H1 (cell line): ENCODE measurements around the gene TEAD1. TPM values are rescaled to one million over a fixed set of nuclear protein-coding genes. Genes with fewer than 3 reads are reported as not detected.

ENCODE experiments used
- BCL11A ChIP-seq, 2 experiments: IDR thresholded peaks; one replicate each; pipeline ENCODE4 v1.6.1; 2011; ENCODE audit warnings: low read depth in 2 of 2, low read length in 2 of 2, mild to moderate bottlenecking in 2 of 2
- KDM4A ChIP-seq: IDR thresholded peaks from one replicate; pipeline ENCODE4 v1.7.1; 2012; ENCODE audit warnings: low read depth, mild to moderate bottlenecking, moderate library complexity, low read length, inconsistent platforms; ENCODE audit not compliant: severe bottlenecking
- POLR2AphosphoS5 ChIP-seq: IDR thresholded peaks from 2 replicates; pipeline ENCODE4 v1.6.1; 2011; ENCODE audit warnings: low read depth, low read length
- SAP30 ChIP-seq: fragments of 300-600 bp; sonication (generic); IDR thresholded peaks from 2 replicates; pipeline ENCODE4 v1.7.1; 2012; ENCODE audit warnings: low read length, moderate library complexity, mild to moderate bottlenecking, inconsistent platforms; ENCODE audit not compliant: insufficient read depth, insufficient replicate concordance
- SP4 ChIP-seq: IDR thresholded peaks from 2 replicates; pipeline ENCODE4 v1.6.1; 2012; ENCODE audit warnings: low read length, inconsistent platforms
- TAF1 ChIP-seq: IDR thresholded peaks from 2 replicates; pipeline ENCODE4 v1.6.1; 2011; ENCODE audit warnings: mild to moderate bottlenecking, low read depth, low read length
- polyA plus RNA-seq, 7 experiments: library from polyadenylated mRNA; depleted of rRNA in 3 of 7; stranded (reverse) in 5 of 7; unstranded in 2 of 7; fragments of >200 nt in 5 of 7; fragments of 200-250 nt in 2 of 7; gene quantifications; 1 replicate in 5 of 7; 2 replicates in 1 of 7; 4 replicates in 1 of 7; pipeline versions ENCODE4 v1.2.1 to v1.2.3, GENCODE V29; 2011 to 2013; ENCODE audit warnings: missing spikeins in 2 of 7, mixed read lengths in 2 of 7
- total RNA-seq: library from RNA; stranded (reverse); fragmentation: NEBNext Ultra II Directional; extraction: Animal tissue kit (Norgen Biotek cat#: 25700); gene quantifications from 2 replicates; pipeline ENCODE4 v1.2.1, GENCODE V29; 2021
- TF ChIP-seq, protein P1 (sequence below): IDR thresholded peaks from 2 replicates; pipeline ENCODE4 v1.6.1; 2012; ENCODE audit warnings: inconsistent platforms
- TF ChIP-seq, protein P2 (sequence below): fragments of 300-600 bp; sonication (generic); IDR thresholded peaks from 2 replicates; pipeline ENCODE4 v1.7.1; 2012; ENCODE audit warnings: low read length, moderate library complexity, mild to moderate bottlenecking, inconsistent platforms; ENCODE audit not compliant: insufficient replicate concordance

TEAD1 gene
- total and polyA plus RNA-seq, 2 of the 8 experiments (the other 6 are each of a cell fraction or from before 2014, with no cell fraction given): 15.6 to 67.4 TPM

DNA sequence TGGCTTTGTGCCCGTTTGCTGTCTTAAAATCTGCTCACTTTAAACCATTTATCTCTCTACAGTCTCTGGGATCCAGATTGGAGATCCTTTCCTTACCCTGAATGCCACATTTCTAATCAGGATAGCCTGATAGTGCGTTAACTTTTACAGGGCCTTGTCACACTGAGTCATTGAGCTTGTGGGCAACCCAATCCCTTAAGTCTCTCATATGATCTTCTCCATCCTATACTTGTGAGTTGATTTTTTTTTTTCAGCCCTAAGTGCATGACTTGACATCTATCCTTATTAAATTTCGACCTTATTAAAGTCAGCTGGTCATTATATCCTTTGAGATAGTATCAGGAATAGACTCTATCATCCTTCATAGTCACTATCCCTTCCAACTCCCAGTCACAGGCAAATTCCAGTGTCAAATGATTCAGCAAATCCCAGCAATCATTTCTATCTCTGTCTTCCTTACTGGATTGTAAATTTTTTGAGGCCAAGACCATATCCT is 57.7 kb downstream of the TEAD1 start (continued):
- no peak for TF ChIP-seq KDM4A
- TF ChIP-seq, protein P1, sequence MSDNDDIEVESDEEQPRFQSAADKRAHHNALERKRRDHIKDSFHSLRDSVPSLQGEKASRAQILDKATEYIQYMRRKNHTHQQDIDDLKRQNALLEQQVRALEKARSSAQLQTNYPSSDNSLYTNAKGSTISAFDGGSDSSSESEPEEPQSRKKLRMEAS: no peak
- no peak for TF ChIP-seq SAP30
- no peak for TF ChIP-seq TAF1
- TF ChIP-seq BCL11A (IDR thresholded peaks at IDR 0.05; ENCODE audit: low read depth in 2 of 2, low read length in 2 of 2): no peak
- TF ChIP-seq POLR2AphosphoS5: no peak
- TF ChIP-seq SP4: no peak
- TF ChIP-seq, protein P2, sequence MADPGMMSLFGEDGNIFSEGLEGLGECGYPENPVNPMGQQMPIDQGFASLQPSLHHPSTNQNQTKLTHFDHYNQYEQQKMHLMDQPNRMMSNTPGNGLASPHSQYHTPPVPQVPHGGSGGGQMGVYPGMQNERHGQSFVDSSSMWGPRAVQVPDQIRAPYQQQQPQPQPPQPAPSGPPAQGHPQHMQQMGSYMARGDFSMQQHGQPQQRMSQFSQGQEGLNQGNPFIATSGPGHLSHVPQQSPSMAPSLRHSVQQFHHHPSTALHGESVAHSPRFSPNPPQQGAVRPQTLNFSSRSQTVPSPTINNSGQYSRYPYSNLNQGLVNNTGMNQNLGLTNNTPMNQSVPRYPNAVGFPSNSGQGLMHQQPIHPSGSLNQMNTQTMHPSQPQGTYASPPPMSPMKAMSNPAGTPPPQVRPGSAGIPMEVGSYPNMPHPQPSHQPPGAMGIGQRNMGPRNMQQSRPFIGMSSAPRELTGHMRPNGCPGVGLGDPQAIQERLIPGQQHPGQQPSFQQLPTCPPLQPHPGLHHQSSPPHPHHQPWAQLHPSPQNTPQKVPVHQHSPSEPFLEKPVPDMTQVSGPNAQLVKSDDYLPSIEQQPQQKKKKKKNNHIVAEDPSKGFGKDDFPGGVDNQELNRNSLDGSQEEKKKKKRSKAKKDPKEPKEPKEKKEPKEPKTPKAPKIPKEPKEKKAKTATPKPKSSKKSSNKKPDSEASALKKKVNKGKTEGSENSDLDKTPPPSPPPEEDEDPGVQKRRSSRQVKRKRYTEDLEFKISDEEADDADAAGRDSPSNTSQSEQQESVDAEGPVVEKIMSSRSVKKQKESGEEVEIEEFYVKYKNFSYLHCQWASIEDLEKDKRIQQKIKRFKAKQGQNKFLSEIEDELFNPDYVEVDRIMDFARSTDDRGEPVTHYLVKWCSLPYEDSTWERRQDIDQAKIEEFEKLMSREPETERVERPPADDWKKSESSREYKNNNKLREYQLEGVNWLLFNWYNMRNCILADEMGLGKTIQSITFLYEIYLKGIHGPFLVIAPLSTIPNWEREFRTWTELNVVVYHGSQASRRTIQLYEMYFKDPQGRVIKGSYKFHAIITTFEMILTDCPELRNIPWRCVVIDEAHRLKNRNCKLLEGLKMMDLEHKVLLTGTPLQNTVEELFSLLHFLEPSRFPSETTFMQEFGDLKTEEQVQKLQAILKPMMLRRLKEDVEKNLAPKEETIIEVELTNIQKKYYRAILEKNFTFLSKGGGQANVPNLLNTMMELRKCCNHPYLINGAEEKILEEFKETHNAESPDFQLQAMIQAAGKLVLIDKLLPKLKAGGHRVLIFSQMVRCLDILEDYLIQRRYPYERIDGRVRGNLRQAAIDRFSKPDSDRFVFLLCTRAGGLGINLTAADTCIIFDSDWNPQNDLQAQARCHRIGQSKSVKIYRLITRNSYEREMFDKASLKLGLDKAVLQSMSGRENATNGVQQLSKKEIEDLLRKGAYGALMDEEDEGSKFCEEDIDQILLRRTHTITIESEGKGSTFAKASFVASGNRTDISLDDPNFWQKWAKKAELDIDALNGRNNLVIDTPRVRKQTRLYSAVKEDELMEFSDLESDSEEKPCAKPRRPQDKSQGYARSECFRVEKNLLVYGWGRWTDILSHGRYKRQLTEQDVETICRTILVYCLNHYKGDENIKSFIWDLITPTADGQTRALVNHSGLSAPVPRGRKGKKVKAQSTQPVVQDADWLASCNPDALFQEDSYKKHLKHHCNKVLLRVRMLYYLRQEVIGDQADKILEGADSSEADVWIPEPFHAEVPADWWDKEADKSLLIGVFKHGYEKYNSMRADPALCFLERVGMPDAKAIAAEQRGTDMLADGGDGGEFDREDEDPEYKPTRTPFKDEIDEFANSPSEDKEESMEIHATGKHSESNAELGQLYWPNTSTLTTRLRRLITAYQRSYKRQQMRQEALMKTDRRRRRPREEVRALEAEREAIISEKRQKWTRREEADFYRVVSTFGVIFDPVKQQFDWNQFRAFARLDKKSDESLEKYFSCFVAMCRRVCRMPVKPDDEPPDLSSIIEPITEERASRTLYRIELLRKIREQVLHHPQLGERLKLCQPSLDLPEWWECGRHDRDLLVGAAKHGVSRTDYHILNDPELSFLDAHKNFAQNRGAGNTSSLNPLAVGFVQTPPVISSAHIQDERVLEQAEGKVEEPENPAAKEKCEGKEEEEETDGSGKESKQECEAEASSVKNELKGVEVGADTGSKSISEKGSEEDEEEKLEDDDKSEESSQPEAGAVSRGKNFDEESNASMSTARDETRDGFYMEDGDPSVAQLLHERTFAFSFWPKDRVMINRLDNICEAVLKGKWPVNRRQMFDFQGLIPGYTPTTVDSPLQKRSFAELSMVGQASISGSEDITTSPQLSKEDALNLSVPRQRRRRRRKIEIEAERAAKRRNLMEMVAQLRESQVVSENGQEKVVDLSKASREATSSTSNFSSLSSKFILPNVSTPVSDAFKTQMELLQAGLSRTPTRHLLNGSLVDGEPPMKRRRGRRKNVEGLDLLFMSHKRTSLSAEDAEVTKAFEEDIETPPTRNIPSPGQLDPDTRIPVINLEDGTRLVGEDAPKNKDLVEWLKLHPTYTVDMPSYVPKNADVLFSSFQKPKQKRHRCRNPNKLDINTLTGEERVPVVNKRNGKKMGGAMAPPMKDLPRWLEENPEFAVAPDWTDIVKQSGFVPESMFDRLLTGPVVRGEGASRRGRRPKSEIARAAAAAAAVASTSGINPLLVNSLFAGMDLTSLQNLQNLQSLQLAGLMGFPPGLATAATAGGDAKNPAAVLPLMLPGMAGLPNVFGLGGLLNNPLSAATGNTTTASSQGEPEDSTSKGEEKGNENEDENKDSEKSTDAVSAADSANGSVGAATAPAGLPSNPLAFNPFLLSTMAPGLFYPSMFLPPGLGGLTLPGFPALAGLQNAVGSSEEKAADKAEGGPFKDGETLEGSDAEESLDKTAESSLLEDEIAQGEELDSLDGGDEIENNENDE: no peak
